Heart right ventricle (tissue), 16 donors: Measurements from ENCODE around the gene MEOX2. TPM values are rescaled to one million over a fixed set of nuclear protein-coding genes. Genes with fewer than 3 reads are reported as not detected.

Source experiments
- ATAC-seq, 8 donors: fragments of 200-7000 bp; cut with Tn5 transposase; one replicate each; pipeline ENCODE4 v1.9.1; 2020; ENCODE audit warnings: mild to moderate bottlenecking in 8 of 8, moderate library complexity in 8 of 8, moderate number of reproducible peaks in 1 of 8
- DNase-seq, 2 donors: peaks; one replicate each; pipeline ENCODE4 v3.0.0-alpha.2; 2020
- H3K27ac ChIP-seq, 10 donors: fragments of 200-600 bp; sonication (generic) in 2 of 10; one replicate each; pipeline versions ENCODE4 v1.5.0 to v1.8.0; 2020 to 2022; ENCODE audit warnings: mild to moderate bottlenecking in 3 of 10
- H3K27me3 ChIP-seq, 7 donors: fragments of 200-600 bp; one replicate each; pipeline ENCODE4 v1.8.0; 2021 to 2022; ENCODE audit warnings: mild to moderate bottlenecking in 2 of 7
- H3K36me3 ChIP-seq, 9 donors: fragments of 200-600 bp; sonication (generic) in 1 of 9; one replicate each; pipeline versions ENCODE4 v1.5.0 to v1.8.0; 2020 to 2022; ENCODE audit warnings: mild to moderate bottlenecking in 2 of 9
- H3K4me1 ChIP-seq, 9 donors: fragments of 200-600 bp; sonication (generic) in 1 of 9; one replicate each; pipeline versions ENCODE4 v1.5.0 to v1.8.0; 2020 to 2022; ENCODE audit warnings: mild to moderate bottlenecking in 4 of 9
- H3K4me3 ChIP-seq, 10 donors: fragments of 200-600 bp; sonication (generic) in 2 of 10; one replicate each; pipeline versions ENCODE4 v1.5.0 to v1.8.0; 2020 to 2022; ENCODE audit warnings: mild to moderate bottlenecking in 7 of 10, moderate library complexity in 2 of 10
- H3K9me3 ChIP-seq, 11 donors: fragments of 200-600 bp in 10 of 11; sonication (generic) in 2 of 11; one replicate each; pipeline versions ENCODE4 v1.5.0 to v1.8.0; 2013 to 2022; ENCODE audit warnings: mild to moderate bottlenecking in 2 of 11, control low read depth in 1 of 11, moderate library complexity in 1 of 11
- WGBS, 2 donors: extraction: QIAGEN DNeasy Blood & Tissue Kit; methylation state at CpG; one replicate each; pipeline ENCODE4 v1.1.7; 2013; ENCODE audit warnings: inconsistent platforms in 1 of 2; 5-methylcytosine and 5-hydroxymethylcytosine counted together
- intact Hi-C, 10 donors: fragments of 100-400 bp; cut with DNase I; formaldehyde crosslinking; loops; one replicate each; pipeline versions ENCODE4 v1.11.1 to v1.14.2; 2022
- polyA plus RNA-seq, 2 donors: library from polyadenylated mRNA; stranded (reverse); fragments of 200-250 nt; gene quantifications; one replicate each; pipeline ENCODE4 v1.2.3, GENCODE V29; 2013
- total RNA-seq, 10 donors: library from RNA; stranded (reverse); fragmentation: NEBNext Ultra II Directional in 3 of 10; extraction: Animal tissue kit (Norgen Biotek cat#: 25700) in 3 of 10; gene quantifications; one replicate each; pipeline versions ENCODE4 v1.2.1 to v1.2.4, GENCODE V29; 2021 to 2023
- TF ChIP-seq, protein P1 (sequence below), 9 donors: fragments of 200-600 bp; sonication (generic) in 2 of 9; IDR thresholded peaks; one replicate each; pipeline versions ENCODE4 v1.5.0 to v1.8.0; 2021 to 2022; ENCODE audit warnings: antibody characterized with exemption in 9 of 9, mild to moderate bottlenecking in 5 of 9, moderate library complexity in 1 of 9
- donor health status: Arrhythmogenic right ventricular cardiomyopathy.
- donor health status: ischemic (EF 13 %, LVEDD 7.1; RV severe dilation, severe dysfunction).
- donor health status: healthy with polysubstance abuse.
- donor health status: DM: no; HTN: yes; CAD: no.
- donor health status: DM: no; HTN: no; CAD: no.
- donor health status: ischemic (EF 25% LVEDD 6.9; RV normal size, moderate dysfunction).
- donor health status: ischemic (EF 25% LVEDD 5.7; RV mildly dilated, moderate dysfunction).
- donor health status: healthy.
- donor health status: DM: yes; HTN: yes; CAD: no.
- donor health status: Ischemic cardiomyopathy.
- donor health status: ischemic (EF 35%, LVEDD 5.7; RV mildly dilated, moderate dysfunction).
- donor health status: nonischemic (EF 11% LVEDD 7.7; RV severe dilation, severe dysfunction).
- donor health status: DM: yes; HTN: yes; CAD: no.
- donor health status: PGD.
- donor health status: ischemic (EF 29% LVEDD 5.4; RV normal size, mild dysfunction).
- donor health status: nonischemic (EF 23%, LVEDD 6.1; RV moderate dilation, normal function).

MEOX2 gene
- total and polyA plus RNA-seq, 12 donors: 5.2 to 14.1 (median 7.9) TPM

DNA sequence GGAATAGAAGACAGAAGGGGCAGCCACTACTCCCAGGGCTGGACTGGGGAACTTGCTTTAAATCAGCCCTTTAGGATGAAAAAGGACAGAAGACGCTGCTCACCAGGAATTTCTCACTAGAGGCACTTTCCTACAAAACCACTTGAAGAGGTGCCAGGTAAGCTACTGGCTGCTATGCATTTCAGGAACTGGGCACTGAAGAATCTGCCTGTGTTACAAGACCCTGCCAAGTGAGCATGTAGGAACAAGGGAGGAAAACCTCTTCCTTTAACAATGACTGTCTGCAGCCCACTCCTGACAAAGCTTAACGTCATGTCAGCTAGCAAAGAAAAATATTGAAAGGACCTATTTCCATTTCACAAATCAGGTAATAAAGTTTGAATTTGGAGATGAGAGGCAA, 118.8 kb downstream of the MEOX2 start:
- Histone ChIP-seq H3K4me3 (no peak overlapping the region), H3K27me3 (no peaks in the 10 kb centered on the region), H3K36me3 (no peaks in the 10 kb centered on the region), H3K4me1 (peaks cover 0 to under 1% (median 0%) of the 10 kb centered on the region in 9 donors), H3K27ac (no peak overlapping the region), H3K9me3 (no peaks in the 10 kb centered on the region)
- TF ChIP-seq, protein P1, sequence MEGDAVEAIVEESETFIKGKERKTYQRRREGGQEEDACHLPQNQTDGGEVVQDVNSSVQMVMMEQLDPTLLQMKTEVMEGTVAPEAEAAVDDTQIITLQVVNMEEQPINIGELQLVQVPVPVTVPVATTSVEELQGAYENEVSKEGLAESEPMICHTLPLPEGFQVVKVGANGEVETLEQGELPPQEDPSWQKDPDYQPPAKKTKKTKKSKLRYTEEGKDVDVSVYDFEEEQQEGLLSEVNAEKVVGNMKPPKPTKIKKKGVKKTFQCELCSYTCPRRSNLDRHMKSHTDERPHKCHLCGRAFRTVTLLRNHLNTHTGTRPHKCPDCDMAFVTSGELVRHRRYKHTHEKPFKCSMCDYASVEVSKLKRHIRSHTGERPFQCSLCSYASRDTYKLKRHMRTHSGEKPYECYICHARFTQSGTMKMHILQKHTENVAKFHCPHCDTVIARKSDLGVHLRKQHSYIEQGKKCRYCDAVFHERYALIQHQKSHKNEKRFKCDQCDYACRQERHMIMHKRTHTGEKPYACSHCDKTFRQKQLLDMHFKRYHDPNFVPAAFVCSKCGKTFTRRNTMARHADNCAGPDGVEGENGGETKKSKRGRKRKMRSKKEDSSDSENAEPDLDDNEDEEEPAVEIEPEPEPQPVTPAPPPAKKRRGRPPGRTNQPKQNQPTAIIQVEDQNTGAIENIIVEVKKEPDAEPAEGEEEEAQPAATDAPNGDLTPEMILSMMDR (IDR thresholded peaks at IDR 0.05): no peak
- WGBS, 2 donors: 68 to 73% methylated on average over 2 of the region's 2 CpGs
- intact Hi-C loops: loop anchor here in 3 of 10 donors (10.0 kb wide), 3 partner anchors 53 to 243 kb away; no protein-coding TSS in a partner anchor
- DNase-seq (no peak), ATAC-seq (no peak)

- Histone ChIP-seq H3K36me3 (no peaks in the 10 kb centered on the region), H3K9me3 (no peaks in the 10 kb centered on the region), H3K27me3 (no peaks in the 10 kb centered on the region), H3K4me1 (peaks cover 0 to 6% (median 0%) of the 10 kb centered on the region in 9 donors), H3K4me3 (no peak overlapping the region), H3K27ac (no peak overlapping the region)
- ATAC-seq (no peak), DNase-seq (no peak)
- TF ChIP-seq, protein P1 (IDR thresholded peaks at IDR 0.05): no peak
- 79 to 82% methylated on average over 3 of the region's 3 CpGs for WGBS, 2 donors
- intact Hi-C loops: loop anchor here in 3 of 10 donors (10.0 kb wide), 3 partner anchors 52 to 242 kb away; no protein-coding TSS in a partner anchor
Observed at GRCh38 chr7:15567036-15567435, 119.4 kb downstream of the MEOX2 start.

- H3K27ac ChIP-seq: no peak overlapping the region
- no peaks in the 10 kb centered on the region for H3K27me3 ChIP-seq
- no peak overlapping the region for H3K4me3 ChIP-seq
- 89 to 91% methylated on average over 5 of the region's 5 CpGs for WGBS, 2 donors
- peaks cover 0 to 12% (median 1%) of the 10 kb centered on the region in 9 donors for H3K4me1 ChIP-seq
- no peaks in the 10 kb centered on the region for H3K36me3 ChIP-seq
- no peaks in the 10 kb centered on the region for H3K9me3 ChIP-seq
- DNase-seq: no peak
- intact Hi-C loops: loop anchor here in 3 of 10 donors (10.0 kb wide), 3 partner anchors 52 to 242 kb away; no protein-coding TSS in a partner anchor
- TF ChIP-seq, protein P1 (IDR thresholded peaks at IDR 0.05): no peak
- ATAC-seq: no peak
Observed at GRCh38 chr7:15566476-15566875, 120.0 kb downstream of the MEOX2 start.

DNA sequence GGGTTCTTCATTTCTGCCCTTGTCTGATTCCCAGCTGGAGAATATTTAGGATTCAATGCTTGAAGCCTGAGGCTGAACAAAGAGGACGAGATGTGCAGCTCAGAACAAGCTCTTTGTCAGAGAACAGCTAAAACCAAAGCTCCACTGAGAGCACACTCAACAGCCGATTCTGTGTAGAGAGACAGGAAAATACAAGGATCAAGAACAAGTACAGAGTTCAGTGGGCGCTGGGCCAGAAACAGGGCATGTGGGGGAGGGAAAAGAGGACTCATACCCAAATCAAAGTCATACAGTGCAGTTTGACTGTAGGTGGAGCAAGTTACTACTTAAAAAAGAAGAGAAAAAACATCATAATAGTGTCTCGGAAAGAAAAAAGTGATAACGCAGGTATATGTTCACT, 124.6 kb downstream of the MEOX2 start, which contains the start of gene AGMO:
Gene AGMO (minus strand): TSS at position 181 of the 400 bp plus-strand sequence.
- DNase-seq (peak; percentile 69 to 76), ATAC-seq (peak; percentile 61 to 87 (median 78))
- Histone ChIP-seq H3K4me1 (peaks cover 0 to 49% (median 8%) of the 10 kb centered on the region in 9 donors), H3K27me3 (no peaks in the 10 kb centered on the region), H3K9me3 (no peaks in the 10 kb centered on the region), H3K36me3 (no peaks in the 10 kb centered on the region), H3K27ac (peak within 1 kb of the TSS; percentile 62 to 89 (median 71)), H3K4me3 (peak within 1 kb of the TSS in 9 of 10 donors; percentile 11 to 48 (median 39))
- TF ChIP-seq, protein P1 (IDR thresholded peaks at IDR 0.05): peak in 5 of 9 donors; percentile 8 to 43 (median 35)
- intact Hi-C loops: loop anchor here in 6 of 10 donors (5.0 to 10.0 kb wide), 6 partner anchors 47 to 1715 kb away; no protein-coding TSS in a partner anchor
- WGBS, 2 donors: 45 to 64% methylated on average over 5 of the region's 5 CpGs

Other genes starting within 250 kb of the MEOX2 start
- gene AGMO, start 124.7 kb downstream of the MEOX2 start, total RNA-seq: under 1 TPM; 0.12 to 0.70 (median 0.40) TPM
- gene AGMO, start 124.7 kb downstream of the MEOX2 start, polyA plus RNA-seq: under 1 TPM; 0.13 to 0.44 TPM